NCI-H446 treated with DMSO at 0.1 percent for 48 hours (cell line): ENCODE measurements around the gene LALBA.
"Not testable (repeated sequence)": the region's sequence is repeated elsewhere in the genome, so short reads cannot be mapped to it uniquely, and the experiment has no call there.

Experiments
- DNase-seq: peaks from one replicate; lab custom pipeline; 2025; lab: John Stamatoyannopoulos, UW

LALBA gene

DNA sequence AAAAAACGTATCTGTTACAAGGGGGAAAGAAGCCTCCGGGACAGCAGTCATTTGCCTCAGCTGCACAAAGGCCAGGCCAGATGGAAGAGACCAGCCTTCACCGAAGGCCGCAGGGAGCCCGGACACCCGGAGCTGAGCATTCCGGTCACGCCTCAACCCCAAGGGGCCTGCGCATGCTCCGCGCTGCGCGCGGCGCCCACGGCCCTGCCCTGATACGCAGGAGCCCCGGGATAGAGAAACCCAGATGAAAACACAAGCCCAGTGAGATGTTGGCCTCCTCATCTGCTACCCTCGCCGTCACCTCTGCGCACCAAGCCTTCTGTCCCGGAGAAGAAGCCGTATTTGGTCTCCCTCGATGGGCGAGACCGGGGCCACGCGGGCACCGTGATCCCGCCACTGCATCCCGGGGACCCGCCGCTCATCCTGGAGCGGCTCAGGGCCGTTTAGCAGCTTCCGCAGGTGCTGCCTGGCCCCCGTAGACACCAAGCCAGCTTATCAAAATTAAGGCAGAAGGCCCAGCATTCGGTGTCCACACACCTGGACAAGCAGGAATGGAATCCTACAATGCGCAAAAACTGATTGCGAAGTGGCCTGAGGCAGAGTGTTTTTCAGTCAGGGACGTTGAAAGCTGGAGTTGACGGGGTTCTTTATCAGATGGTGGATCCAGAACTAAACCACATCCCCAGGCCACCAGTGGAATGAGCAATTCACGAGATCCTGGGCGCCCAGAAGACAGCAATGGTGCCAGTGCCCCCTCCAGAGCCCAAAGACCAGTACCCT, 41.8 kb downstream of the LALBA start:
- no peak for DNase-seq

DNA sequence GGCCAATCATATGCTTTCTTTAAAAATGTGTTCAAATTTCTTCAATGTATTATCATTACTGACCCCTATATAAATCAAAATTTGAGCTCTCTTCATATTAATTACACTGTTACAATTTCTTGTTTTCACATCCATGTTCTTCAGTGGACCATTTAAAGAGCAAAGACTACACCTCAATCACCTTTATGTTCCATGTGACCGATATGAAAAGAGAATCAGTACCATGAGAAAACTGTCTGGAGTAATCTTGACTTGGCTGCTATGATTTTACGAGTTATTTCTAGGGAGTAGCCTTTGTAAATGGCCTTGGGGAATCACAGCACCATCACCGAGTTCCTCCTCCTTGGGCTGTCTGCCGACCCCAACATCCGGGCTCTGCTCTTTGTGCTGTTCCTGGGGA, 44.5 kb downstream of the LALBA start, which contains the start of gene OR8S1:
Gene OR8S1, plus strand, starts transcription at position 301 of the 400 bp plus-strand sequence. Its CDS starts 0 bp downstream, at position 301.
- no peak for DNase-seq

DNA sequence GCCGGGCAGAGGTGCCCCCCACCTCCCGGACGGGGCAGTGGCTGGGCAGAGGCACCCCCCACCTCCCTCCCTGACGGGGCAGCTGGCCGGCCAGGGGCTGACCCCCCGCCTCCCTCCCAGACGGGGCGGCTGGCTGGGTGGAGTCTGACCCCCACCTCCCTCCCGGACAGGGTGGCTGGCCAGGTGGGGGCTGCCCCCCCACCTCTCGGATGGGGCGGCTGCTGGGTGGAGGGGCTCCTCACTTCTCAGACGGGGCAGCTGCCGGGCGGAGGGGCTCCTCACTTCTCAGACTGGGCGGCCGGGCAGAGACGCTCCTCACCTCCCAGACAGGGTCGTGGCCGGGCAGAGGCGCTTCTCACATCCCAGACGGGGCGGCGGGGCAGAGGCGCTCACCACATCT, 49.5 kb downstream of the LALBA start:
- not testable (repeated sequence) for DNase-seq
